ENCODE results near the gene HOXA2. TPM values are rescaled to one million over a fixed set of nuclear protein-coding genes. Genes with fewer than 3 reads are reported as not detected.

Gene HOXA2
- total RNA-seq (1.5 TPM), polyA plus RNA-seq (3.9 TPM)
- long read RNA-seq, donor 1, partial matches to known transcripts, result 0 of 1 reads
- long read RNA-seq, donor 1, other reads (novel, unspliced or antisense), result 0 of 1 reads
- long read RNA-seq, donor 2, result 0 reads
- long read RNA-seq, donor 3, partial matches to known transcripts, result 0 of 2 reads
- long read RNA-seq, donor 3, other reads (novel, unspliced or antisense), result 0 of 2 reads
- long read RNA-seq, donor 4, partial matches to known transcripts, result 0 of 4 reads
- long read RNA-seq, donor 4, other reads (novel, unspliced or antisense), result 0 of 4 reads
- long read RNA-seq, donor 5, partial matches to known transcripts, result 0 of 7 reads
- long read RNA-seq, donor 5, other reads (novel, unspliced or antisense), result 0 of 7 reads
- long read RNA-seq, donor 6, partial matches to known transcripts, result 0 of 1 reads
- long read RNA-seq, donor 6, other reads (novel, unspliced or antisense), result 0 of 1 reads
- long read RNA-seq, donor 7, result 0 reads
- long read RNA-seq, donor 8, partial matches to known transcripts, result 0 of 3 reads
- long read RNA-seq, donor 8, other reads (novel, unspliced or antisense), result 0 of 3 reads
- long read RNA-seq, donor 9, partial matches to known transcripts, result 0 of 2 reads
- long read RNA-seq, donor 9, other reads (novel, unspliced or antisense), result 0 of 2 reads
- long read RNA-seq, donor 10, partial matches to known transcripts, result 0 of 5 reads
- long read RNA-seq, donor 10, other reads (novel, unspliced or antisense), result 0 of 5 reads

DNA sequence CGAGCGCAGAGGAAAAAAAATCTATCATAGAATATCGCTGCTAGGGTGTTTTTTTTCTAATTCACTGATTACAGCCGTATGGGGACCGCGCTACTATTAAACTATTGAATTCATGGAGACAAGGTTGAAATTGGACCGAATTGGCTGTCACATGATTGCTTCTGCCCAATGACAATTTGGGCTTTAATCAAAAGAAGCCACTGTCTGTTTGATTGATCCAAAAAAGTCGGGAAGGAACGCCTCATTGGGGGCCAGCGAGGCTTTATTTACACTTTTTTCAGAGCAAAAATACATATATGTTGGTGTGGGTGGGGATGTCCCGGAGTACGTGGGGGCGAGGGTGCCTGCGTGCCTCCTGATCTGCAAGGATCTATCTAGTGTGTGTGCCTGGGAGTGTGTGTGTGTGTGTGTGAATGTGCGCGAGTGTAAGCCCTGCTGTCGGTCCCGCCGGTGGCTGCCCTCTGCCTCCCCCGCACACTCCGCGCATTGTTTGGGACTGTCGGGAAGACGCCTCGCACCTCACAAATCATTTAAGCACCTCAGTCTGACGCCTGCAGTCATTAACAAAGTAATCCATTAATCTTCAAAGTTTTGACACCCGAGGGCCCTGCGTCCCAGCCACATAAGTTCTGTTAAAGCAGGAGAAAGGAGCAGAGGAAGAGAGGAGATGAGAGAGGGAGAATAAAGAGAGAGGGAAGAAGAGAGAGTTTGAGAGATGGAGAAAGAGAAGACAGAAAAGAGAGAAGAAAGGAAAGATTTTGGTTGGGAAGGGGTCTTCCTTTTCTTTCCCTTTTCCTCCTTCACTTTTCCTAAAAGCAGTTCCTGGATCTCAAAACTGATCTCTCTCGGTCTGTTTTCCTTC lies at the start of gene HOXA2:
TSS of gene HOXA2 (minus strand) at position 103 of the 862 bp plus-strand sequence. CDS start 183 bp downstream, outside the sequence.
- H3K4me1 ChIP-seq (ENCODE audit: control insufficient read depth in 2 of 2, insufficient read depth in 2 of 2, low read length in 2 of 2), result peaks cover 5 to 11% of the 10 kb centered on the region in 2 donors
- no peak for DNase-seq (ENCODE audit: low read depth in 6 of 9, low spot score in 9 of 9)

DNA sequence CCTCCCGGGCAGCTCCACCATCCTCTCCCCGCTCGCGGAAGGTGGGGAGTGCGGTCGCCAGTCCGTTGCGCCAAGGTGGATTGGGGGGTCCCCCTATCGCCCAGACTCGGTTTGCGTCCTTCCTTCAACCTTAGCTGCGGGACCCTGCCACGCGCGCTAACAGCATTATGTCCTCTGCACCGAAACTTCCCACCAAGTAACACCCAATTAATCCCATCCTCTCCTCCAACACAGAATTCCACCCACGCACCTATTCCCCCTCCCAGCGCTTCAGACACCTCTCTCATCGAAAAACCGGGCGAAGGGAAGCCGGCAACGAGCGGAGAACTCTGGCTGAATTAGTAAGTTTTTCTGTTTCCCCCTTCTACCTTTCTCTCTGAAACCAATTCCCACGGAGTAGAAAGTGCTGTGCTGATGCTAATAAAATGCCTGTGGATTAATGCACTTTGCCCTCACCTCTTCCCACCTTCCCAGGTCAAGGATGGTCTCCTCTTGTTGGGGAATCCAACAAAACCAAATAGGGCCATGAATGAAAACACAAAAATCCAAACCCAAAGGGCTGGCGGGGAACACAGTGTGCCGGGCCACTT lies 49.0 kb upstream of the HOXA2 start:
- Histone ChIP-seq H3K4me3 (ENCODE audit: low read length in 2 of 2) (peak overlapping the region; percentile 26 to 38), H3K27me3 (ENCODE audit: control insufficient read depth in 2 of 2, insufficient read depth in 1 of 2, low read length in 1 of 2) (peaks cover 91 to 100% of the 10 kb centered on the region in 2 donors), H3K4me1 (ENCODE audit: control insufficient read depth in 2 of 2, insufficient read depth in 2 of 2, low read length in 2 of 2) (peaks cover 24 to 57% of the 10 kb centered on the region in 2 donors), H3K9me3 (ENCODE audit: control insufficient read depth in 2 of 2, insufficient read depth in 1 of 2, low read length in 1 of 2) (peaks cover 0 to 53% of the 10 kb centered on the region in 2 donors), H3K36me3 (ENCODE audit: control insufficient read depth in 2 of 2, insufficient read depth in 2 of 2, low read length in 1 of 2) (no peaks in the 10 kb centered on the region), H3K27ac (ENCODE audit: low read depth in 1 of 2, low read length in 1 of 2) (no peak overlapping the region)
- DNase-seq (ENCODE audit: low read depth in 6 of 9, low spot score in 9 of 9), result no peak
- WGBS, result under 1% methylated on average over 27 of the region's 27 CpGs

More for the DNA sequence above, at the start of gene HOXA2:
- peaks cover 65 to 95% of the 10 kb centered on the region in 2 donors for H3K27me3 ChIP-seq (ENCODE audit: control insufficient read depth in 2 of 2, insufficient read depth in 1 of 2, low read length in 1 of 2)
- peak within 1 kb of the TSS; percentile 30 for H3K4me3 ChIP-seq (ENCODE audit: low read length in 2 of 2)
- peaks cover 0 to 4% of the 10 kb centered on the region in 2 donors for H3K9me3 ChIP-seq (ENCODE audit: control insufficient read depth in 2 of 2, insufficient read depth in 1 of 2, low read length in 1 of 2)
- H3K36me3 ChIP-seq (ENCODE audit: control insufficient read depth in 2 of 2, insufficient read depth in 2 of 2, low read length in 1 of 2), result peaks cover 0 to 2% of the 10 kb centered on the region in 2 donors
- WGBS, result 18% methylated on average over 29 of the region's 29 CpGs
- peak within 1 kb of the TSS; percentile 71 to 76 for H3K27ac ChIP-seq (ENCODE audit: low read depth in 1 of 2, low read length in 1 of 2)

DNA sequence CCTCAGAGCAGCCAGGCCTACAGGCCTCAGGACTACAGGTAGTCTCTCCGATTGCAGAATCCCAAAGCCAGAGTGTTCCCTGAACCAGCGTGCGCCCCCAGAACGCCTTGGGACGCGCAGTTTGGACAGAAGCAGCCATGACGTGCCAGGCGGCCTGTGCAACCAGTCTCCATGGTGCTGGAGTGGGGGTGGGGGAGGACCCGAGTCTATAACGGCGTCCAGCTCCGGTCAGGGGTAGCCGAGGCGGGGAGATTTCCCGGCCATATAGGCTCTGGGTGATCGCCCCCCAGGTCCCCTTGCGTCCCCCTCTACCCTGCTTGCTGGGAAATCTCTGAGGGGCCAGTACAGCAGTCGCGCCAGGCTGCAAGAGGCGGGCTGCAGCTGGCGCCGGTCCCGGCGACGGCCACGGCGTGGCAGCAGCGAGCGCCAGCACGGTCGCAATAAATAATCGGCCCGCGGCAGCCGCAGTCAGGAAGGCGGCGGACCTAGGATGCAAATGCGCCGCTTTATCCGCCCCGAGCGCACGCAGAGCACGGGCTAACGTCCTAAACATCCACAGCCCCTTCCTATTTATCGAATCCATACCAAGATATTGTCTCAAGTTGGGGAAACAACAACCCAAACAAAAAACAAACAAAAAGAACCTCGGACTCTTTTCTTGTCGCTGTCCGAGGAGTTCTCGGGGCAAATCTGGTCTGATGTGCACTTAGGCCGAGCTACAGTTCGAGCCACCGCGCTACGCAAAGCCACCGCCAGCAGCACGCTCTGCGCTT lies 48.3 kb upstream of the HOXA2 start:
- Histone ChIP-seq H3K27me3 (ENCODE audit: control insufficient read depth in 2 of 2, insufficient read depth in 1 of 2, low read length in 1 of 2) (peaks cover 86 to 100% of the 10 kb centered on the region in 2 donors), H3K4me3 (ENCODE audit: low read length in 2 of 2) (peak overlapping the region; percentile 26 to 38), H3K4me1 (ENCODE audit: control insufficient read depth in 2 of 2, insufficient read depth in 2 of 2, low read length in 2 of 2) (peaks cover 24 to 51% of the 10 kb centered on the region in 2 donors), H3K27ac (ENCODE audit: low read depth in 1 of 2, low read length in 1 of 2) (no peak overlapping the region), H3K9me3 (ENCODE audit: control insufficient read depth in 2 of 2, insufficient read depth in 1 of 2, low read length in 1 of 2) (peaks cover 0 to 51% of the 10 kb centered on the region in 2 donors), H3K36me3 (ENCODE audit: control insufficient read depth in 2 of 2, insufficient read depth in 2 of 2, low read length in 1 of 2) (no peaks in the 10 kb centered on the region)
- peak in 3 of 9 donors; percentile 56 to 78 (median 70) for DNase-seq (ENCODE audit: low read depth in 6 of 9, low spot score in 9 of 9)
- WGBS, result under 1% methylated on average over 58 of the region's 58 CpGs

DNA sequence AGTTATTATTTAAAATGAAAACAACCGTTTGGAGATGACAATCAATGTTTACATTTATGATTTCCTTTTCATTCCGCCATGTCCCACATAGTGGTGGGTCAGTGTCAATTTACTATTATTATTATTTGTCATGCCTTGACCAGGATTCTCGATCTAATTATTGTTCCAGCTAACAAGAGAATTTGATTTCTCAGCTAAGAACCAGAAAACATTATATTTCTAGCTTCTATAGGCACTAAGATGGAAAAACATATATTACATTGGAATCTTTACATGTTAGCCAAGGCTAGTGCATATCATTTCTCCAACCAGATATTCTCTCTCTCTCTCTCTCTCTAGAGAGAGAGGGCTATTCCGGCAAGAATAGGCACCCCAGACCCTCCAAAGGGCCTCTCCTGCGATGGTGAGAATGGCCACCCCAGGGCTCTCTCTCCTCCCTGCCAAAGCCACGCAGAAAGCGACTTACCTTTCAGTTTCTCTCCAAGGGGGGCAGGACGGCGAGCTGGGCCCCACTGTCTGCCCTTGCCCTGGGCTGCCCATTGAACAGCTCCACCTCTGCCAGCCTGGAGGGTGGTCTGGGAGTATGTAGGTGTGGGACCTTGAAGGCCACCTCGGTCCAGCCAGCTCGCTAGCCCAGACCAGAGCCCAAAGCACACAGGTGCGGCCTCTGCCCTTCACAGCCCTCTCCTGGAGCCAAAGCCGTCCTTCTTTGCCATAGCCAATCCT lies 47.5 kb upstream of the HOXA2 start:
- no peak for DNase-seq (ENCODE audit: low read depth in 6 of 9, low spot score in 9 of 9)
- Histone ChIP-seq H3K27me3 (ENCODE audit: control insufficient read depth in 2 of 2, insufficient read depth in 1 of 2, low read length in 1 of 2) (peaks cover 81 to 100% of the 10 kb centered on the region in 2 donors), H3K4me1 (ENCODE audit: control insufficient read depth in 2 of 2, insufficient read depth in 2 of 2, low read length in 2 of 2) (peaks cover 18 to 43% of the 10 kb centered on the region in 2 donors), H3K9me3 (ENCODE audit: control insufficient read depth in 2 of 2, insufficient read depth in 1 of 2, low read length in 1 of 2) (peaks cover 0 to 50% of the 10 kb centered on the region in 2 donors), H3K36me3 (ENCODE audit: control insufficient read depth in 2 of 2, insufficient read depth in 2 of 2, low read length in 1 of 2) (no peaks in the 10 kb centered on the region), H3K27ac (ENCODE audit: low read depth in 1 of 2, low read length in 1 of 2) (no peak overlapping the region), H3K4me3 (ENCODE audit: low read length in 2 of 2) (peak overlapping the region; percentile 22 to 38)
- 16% methylated on average over 13 of the region's 13 CpGs for WGBS

DNA sequence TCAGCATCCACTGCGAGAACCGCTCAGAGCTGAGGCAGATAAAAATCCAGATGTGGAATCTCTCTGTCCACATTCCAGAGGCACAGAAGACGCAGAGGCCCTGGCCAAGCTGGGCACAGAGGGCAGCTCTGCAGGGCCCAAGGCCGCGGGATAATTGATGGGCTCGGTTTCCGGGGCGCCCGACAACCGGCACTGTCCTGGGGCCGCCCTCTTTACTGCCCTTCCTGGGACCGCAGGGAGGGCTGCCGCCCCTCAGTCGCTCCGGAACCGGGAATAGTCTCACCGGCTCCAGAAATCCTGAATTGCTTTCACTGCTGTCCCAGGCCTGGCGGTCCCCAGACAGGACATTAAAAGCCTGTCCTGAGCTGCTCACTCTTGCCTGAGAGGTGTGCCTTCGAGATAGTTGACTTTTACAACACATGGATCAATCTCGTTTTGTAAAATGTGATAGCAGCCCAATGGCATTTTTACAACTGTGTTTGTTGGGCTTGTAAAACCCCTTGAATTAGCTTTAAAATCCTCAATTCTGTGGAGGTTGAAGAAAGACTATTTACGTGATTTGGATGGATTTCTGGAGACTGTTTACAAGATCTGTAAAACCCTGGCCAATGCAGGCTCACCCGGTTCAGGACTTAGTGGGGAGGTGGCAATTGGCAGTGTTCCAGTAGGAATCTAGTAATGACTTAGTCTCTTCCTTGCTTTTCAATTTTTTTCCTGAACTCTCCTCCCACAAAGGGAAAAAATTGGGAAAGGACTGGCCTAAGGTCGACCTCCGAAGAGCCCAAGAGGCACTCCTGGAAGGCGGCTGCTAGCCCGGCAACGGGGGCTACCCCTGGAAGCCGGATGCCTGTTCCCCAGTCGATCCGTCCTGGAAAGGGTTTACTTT lies 46.5 kb upstream of the HOXA2 start:
- no peak for DNase-seq (ENCODE audit: low read depth in 6 of 9, low spot score in 9 of 9)
- Histone ChIP-seq H3K27me3 (ENCODE audit: control insufficient read depth in 2 of 2, insufficient read depth in 1 of 2, low read length in 1 of 2) (peaks cover 74 to 100% of the 10 kb centered on the region in 2 donors), H3K4me1 (ENCODE audit: control insufficient read depth in 2 of 2, insufficient read depth in 2 of 2, low read length in 2 of 2) (peaks cover 16 to 39% of the 10 kb centered on the region in 2 donors), H3K4me3 (ENCODE audit: low read length in 2 of 2) (no peak overlapping the region), H3K9me3 (ENCODE audit: control insufficient read depth in 2 of 2, insufficient read depth in 1 of 2, low read length in 1 of 2) (peaks cover 0 to 54% of the 10 kb centered on the region in 2 donors), H3K27ac (ENCODE audit: low read depth in 1 of 2, low read length in 1 of 2) (no peak overlapping the region), H3K36me3 (ENCODE audit: control insufficient read depth in 2 of 2, insufficient read depth in 2 of 2, low read length in 1 of 2) (no peaks in the 10 kb centered on the region)
- WGBS, result 25% methylated on average over 30 of the region's 30 CpGs

DNA sequence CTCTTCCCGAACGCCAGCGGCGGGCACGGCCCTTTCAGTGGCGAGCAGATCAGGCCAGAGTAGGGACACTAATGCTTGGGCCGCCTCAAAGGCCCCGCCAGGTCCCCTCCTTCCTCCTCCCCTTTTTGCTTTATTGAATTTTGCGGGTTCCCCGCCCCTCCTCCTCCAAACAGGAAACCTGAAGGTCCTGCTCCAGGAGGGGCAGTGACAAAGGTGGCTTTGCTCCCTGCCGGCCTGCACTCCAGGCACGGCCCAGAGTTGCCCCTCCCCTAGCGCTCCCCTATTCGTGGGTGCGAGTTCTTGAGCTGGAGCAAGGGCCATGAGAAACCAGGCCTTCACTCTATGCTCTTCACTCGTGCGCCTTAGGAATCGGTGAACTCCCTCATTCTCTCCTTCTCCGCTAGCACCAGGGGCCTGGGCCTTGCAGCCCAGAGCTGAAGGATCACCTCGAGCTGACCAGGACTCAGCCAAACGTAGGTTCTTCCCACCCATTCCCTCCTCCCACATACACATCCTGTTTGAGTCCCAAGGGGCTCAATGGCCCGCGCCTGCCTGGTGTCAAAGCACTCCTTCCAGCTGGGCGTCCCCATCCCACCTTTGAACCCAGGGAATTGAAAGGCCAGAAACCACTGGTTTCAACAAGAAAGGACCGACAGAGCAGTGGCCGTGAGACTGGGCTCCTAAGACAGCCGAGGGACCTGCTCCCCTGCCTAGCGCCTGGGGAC lies 45.7 kb upstream of the HOXA2 start:
- 9% methylated on average over 28 of the region's 28 CpGs for WGBS
- Histone ChIP-seq H3K4me1 (ENCODE audit: control insufficient read depth in 2 of 2, insufficient read depth in 2 of 2, low read length in 2 of 2) (peaks cover 16 to 39% of the 10 kb centered on the region in 2 donors), H3K36me3 (ENCODE audit: control insufficient read depth in 2 of 2, insufficient read depth in 2 of 2, low read length in 1 of 2) (no peaks in the 10 kb centered on the region), H3K27me3 (ENCODE audit: control insufficient read depth in 2 of 2, insufficient read depth in 1 of 2, low read length in 1 of 2) (peaks cover 66 to 100% of the 10 kb centered on the region in 2 donors), H3K9me3 (ENCODE audit: control insufficient read depth in 2 of 2, insufficient read depth in 1 of 2, low read length in 1 of 2) (peaks cover 2 to 54% of the 10 kb centered on the region in 2 donors), H3K27ac (ENCODE audit: low read depth in 1 of 2, low read length in 1 of 2) (no peak overlapping the region), H3K4me3 (ENCODE audit: low read length in 2 of 2) (peak overlapping the region in 1 of 2 donors; percentile 17)
- no peak for DNase-seq (ENCODE audit: low read depth in 6 of 9, low spot score in 9 of 9)
